GDM1 (cell line): ENCODE measurements around the gene CIDEA.
A peak's percentile ranks its signal among the peaks of the same experiment; 100 is the strongest.
"Not testable (repeated sequence)": the region's sequence is repeated elsewhere in the genome, so short reads cannot be mapped to it uniquely, and the experiment has no call there.

Source experiments
- DNase-seq: peaks from one replicate; lab custom pipeline; 2025; lab: John Stamatoyannopoulos, UW

The CIDEA gene, protein sequence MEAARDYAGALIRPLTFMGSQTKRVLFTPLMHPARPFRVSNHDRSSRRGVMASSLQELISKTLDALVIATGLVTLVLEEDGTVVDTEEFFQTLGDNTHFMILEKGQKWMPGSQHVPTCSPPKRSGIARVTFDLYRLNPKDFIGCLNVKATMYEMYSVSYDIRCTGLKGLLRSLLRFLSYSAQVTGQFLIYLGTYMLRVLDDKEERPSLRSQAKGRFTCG

DNA sequence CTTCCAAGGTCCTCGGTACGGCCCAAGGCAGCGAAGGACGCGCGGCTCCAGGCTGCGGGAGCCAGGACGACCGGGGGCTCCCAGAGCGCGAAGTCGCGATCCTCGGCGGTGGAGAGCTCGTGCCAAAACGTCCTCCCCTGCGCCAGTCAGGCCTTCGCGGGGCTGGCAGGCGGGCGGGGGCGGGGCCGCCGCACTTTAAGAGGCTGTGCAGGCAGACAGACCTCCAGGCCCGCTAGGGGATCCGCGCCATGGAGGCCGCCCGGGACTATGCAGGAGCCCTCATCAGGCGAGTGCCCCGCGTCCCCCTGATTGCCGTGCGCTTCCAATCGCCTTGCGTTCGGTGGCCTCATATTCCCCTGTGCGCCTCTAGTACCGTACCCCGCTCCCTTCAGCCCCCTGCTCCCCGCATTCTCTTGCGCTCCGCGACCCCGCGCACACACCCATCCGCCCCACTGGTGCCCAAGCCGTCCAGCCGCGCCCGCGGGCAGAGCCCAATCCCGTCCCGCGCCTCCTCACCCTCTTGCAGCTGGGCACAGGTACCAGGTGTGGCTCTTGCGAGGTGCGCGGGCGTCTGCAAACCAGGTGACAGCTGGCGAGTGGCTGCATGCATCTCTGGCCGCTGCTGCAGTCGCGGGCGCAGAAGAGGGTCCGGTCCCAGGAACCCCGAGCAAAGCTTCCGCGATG is at the start of gene CIDEA:
TSS of gene CIDEA (plus strand) at position 226 of the 684 bp plus-strand sequence. CDS start at position 249, 23 bp downstream.
- DNase-seq: no peak

DNA sequence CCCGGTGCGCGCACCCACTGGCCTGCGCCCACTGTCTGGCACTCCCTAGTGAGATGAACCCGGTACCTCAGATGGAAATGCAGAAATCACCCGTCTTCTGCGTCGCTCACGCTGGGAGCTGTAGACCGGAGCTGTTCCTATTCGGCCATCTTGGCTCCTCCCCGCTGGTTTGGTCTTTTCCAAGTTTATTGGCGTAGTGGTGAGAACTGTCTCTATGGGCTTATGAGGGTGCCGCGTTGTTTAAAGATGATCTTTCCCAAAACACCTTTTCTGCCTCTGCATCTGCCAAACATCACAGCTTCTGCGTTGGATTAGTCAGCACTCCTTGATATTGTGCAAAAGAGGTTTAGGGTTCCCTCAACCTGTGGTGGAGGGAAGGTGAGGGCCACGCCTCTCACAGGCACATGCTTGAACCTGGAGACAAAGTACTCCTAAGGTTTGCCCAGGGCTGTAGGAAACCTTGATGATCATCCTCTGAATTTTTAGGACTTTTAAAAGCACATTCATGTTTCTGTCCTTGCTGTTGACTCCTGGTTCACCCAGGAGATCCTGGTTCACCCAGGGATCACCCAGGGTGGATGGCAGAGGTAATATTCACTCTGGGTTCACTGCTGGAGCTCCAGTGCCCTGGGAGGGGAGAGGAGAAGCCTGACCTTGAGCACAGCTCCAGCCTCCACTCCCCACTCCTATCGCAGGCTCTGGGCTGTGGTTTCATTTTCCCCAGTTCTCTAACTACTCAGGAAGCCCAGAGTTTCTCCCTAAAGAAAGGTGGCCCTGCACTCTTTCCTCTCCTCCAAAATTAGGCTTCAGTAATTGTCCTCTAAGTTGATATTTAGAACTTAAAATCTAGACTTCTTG is 45.6 kb upstream of the CIDEA start:
- DNase-seq: not testable (repeated sequence)

DNA sequence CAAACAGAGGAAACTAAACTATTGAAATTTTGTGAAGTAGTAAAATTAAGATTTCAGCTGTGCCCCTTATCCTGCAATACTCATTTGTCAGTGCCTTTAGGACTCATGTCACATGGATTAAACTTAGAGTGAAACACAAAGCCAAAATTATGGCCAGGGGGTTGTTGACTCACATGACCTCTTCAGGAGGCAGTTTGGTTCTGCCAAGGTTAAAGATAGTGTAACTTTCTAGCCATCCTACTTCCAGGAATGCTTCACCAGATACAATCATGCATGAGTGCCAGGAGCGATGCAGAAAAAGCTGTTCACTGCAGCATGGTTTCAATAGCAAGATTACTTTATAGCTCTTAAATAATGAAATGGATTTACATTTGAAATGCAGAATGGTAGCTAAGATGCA is 41.9 kb upstream of the CIDEA start:
- DNase-seq: not testable (repeated sequence)

DNA sequence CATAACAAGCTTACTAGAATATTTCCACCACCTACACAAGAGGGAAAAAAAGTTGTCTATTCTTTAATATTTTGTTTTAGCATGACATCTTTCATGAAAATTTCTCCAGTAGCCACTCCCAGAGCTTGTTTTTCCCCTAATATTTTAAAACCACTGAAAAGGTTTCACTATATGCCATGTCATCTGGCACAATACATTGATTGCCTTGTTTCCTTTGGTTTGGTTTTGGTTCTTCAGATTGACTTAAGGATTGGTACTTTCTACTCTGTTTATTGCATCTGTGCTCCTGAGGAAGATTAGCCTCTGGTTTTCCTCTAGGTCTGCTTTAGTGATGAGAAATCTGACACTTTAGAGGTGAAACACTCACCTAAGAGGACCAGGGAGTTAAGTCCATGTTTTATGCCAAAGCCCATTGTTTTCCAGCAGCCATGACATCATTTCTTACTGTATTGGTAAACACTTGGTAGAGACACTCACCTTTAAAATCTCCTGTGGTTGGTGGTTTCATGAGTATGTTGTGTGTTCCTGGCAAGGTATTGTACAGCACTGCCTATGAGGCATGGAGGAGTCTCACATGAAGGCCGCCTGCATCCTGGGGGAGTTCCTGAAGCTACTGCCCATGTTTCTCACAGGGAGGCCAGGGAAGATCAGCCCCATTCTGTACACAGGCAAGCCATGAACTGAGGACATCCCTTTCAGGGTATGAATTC is 39.7 kb upstream of the CIDEA start:
- DNase-seq: not testable (repeated sequence)

DNA sequence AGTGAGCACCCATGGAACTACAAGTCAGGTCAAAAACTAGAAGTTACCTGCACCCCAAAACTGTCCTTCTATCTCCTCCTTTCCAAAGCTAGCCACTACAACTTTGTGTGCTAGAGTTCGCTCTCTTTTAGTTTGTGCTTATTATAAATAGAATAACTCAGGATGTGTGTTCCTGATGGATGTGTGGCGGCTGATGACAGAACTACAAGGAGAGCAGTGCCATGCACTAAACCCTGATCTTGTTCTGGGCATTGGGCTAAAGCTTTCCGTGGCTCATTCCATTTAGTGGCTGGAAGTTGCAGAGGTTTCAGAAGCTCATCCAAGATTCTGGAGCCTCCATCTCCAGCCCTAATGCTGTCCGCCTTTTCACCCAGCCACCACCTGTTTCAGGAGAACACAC is 37.7 kb upstream of the CIDEA start:
- DNase-seq: not testable (repeated sequence)

DNA sequence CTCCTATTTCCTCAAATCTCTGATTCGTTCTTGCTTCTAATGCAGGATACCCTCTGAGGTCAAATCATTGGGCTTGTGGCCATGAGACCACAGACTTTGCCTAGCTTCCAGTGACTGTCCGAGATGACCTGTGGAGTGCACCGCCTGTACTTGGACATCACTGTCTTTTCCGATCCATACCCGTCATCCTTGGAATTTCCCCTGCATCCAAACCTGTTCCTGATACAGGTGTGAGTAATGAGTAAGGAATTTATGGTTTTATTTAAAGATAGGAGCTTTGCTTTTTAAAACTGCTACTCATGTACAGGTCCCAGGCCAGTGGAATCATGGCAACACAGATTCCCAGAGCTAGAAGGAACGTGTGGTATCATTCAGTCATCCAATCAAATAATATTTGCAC is 35.6 kb upstream of the CIDEA start:
- DNase-seq: not testable (repeated sequence)

DNA sequence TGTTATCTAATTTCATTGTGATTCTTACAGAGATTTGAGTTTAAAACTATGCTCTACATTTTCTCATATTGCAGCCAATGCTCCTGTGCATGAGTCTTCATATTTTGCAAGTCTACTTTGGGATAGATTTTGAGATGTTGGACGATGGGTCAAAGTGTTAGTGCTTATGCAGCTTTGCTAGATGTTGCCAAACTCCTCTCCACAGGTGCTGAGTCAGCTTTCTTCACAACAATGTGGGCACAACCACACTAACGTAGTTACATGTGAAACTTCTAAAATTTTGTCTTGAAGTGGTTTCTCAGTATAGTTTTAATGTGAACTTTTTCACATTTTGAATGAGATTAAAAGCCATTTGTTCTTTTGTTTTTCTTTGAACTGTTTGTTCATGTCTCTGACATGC is 32.1 kb upstream of the CIDEA start:
- DNase-seq: not testable (repeated sequence)

DNA sequence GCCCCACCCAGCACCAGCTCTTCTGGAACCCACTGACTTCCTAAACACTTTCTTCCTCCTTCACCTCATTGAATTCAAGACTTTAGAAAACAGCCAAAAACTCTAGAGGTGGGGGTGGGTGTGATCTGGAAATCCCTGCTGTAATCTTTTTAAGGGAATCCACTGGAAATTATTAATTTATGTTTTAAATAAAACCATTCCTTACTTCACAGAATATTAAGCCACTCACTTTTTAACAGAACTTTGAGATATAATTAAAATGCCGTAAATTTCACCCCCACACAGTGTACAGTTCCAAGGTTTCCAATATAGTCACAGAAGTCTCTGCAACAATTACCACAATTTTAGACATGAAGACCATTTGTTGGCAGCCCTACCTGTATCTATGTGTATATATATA is 30.8 kb upstream of the CIDEA start:
- not testable (repeated sequence) for DNase-seq

DNA sequence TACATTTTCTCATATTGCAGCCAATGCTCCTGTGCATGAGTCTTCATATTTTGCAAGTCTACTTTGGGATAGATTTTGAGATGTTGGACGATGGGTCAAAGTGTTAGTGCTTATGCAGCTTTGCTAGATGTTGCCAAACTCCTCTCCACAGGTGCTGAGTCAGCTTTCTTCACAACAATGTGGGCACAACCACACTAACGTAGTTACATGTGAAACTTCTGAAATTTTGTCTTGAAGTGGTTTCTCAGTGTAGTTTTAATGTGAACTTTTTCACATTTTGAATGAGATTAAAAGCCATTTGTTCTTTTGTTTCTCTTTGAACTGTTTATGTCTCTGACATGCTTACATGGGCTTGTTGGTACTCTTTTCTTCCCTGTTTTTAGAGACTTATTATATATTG is 27.4 kb upstream of the CIDEA start:
- DNase-seq: not testable (repeated sequence)

DNA sequence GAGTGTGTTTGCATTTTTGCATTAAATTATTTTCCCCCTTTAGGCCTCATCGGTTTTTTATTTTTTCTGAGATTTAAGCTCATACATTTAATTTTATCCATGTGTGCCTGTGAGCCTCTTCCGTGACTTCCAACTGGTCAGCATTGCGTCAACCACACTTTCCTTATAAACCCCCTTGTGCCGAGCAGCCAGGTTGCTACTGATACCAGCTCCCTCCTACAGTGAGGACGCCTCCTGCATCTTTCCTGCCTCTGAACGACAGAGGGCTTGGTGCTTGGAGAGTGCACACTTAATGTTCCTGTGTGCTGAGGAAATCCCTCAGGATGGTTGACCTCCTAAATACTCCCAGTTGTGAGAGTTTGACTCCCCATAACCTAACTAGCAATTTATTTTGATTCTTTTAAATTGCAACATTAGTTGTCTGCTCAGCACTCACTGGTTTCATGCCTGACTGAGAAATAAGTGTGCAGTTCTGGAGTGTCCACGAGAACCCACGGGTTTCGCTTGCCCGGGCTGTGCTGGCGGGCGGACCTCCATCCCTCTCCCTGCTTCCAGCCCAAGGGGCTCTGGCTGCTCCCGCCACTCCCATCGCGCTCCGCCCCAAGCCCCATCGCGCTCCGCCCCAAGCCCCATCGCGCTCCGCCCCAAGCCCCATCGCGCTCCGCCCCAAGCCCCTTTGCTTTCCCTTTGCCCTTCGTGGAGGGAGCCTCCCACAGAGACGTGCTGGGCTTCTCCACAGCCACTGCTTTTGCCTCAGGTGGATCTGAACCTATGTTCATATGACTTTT is 26.6 kb upstream of the CIDEA start:
- not testable (repeated sequence) for DNase-seq

DNA sequence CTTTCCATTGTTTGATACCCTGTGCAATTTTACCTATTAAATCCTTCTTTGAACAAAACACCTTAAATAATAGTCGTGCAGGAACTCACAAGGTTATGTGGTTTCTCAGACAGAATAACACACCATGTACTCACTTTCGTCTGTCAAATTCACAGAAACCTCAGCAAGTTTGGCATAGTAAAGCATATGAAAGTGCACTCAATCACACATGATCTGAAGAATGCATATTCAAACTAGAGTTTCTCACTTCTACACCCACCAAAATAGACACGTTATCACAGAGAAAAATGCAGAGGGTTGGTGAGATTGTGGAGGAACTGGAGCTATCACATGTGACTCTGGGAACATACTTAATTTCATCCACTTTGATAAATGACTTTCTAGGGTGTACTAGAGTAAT is 25.9 kb upstream of the CIDEA start:
- not testable (repeated sequence) for DNase-seq

DNA sequence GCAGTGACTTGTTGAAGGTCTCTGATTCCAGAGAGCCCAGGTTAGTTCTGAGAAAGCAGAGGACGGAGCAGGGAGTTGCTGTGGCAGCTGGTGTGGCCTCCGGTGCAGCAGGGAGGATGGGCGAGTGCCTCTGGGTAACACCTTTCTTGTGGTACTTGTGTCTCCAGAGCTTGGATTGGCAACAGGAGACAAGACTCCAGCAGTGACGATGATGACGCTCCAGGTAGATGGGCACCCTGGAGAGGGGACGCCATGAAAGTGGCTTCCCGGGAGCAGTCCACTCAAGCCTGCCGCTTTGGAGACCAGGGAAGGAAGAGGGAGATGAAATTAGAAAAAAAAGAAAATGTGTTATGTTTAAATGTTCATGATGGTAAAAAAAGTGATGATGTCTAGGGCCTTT is 23.6 kb upstream of the CIDEA start:
- DNase-seq: not testable (repeated sequence)

DNA sequence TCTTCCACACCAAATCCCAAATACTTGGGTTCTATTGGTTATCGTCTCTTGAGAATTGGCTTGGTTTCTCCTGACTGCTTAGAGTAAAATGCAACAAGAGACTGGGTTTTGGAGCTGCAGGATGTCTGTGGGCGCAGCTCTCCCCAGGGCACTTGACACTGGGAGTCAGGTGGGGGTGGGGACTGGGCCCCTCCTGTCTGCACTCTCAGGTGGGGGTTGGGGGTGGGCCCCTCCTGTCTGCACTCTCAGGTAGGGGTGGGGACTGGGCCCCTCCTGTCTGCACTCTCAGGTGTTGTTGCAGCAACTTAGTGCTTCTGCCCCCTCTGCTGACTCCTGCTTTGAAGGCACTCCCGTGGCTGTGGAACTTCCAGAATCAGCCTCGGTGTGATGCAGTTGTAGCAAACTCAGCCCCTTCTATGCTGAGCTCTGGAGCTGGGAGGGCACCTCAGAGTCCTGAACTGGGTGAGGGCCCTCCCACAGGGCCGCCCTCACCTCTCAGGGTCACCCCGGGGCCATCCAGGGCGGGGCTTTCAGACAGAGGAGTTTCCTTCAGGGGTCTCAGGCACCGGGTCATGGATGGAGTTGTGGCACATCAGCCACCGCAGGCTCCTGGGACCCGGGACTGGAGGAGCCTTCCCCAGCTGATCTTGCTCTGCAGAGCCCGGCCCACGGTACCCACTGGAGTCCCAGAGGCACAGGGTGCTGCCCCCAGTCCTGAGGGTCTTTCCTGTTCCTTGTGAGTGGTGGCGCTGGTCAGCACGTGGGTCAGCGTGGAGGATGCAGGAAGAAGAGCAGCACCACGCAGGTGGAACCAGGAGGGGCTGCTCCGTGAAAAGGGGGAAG is 22.9 kb upstream of the CIDEA start:
- DNase-seq: no peak

DNA sequence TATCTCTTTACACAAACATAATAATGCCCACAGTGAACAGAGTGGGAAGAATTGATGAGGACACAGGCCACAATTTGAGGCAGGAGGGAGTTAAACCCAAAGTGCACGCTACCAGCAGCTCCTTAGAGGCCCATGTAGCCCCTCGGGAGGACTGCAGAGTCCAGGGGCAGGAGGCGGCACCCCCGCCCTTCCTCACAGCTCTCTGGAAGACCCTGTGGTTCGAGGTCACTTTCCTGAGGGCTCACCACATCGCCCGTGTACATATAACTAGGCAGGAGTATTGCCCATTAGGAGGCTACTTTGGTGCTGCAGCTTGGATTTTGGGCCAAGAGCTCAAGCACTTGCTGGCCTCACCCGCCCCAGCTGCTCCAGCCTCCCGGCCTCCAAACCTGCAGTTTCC is 22.2 kb upstream of the CIDEA start:
- DNase-seq: no peak

DNA sequence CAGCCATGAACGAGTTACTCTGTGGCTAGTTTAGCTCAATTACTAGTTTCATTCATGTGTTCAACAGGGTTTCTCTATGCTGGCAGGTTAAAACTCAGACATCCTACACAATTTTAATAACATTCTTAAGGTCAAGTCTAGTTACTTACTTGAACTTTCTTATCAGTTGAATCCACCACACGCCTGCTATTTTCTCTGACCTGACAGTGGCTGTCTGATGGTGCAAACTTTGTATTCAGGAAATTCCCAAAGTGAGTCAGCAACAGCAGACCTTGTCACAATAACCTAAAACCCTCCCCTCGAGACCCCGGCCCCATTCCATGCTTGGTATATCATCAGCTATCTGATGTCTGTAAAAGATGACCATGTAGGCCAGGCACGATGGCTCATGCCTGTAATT is 20.8 kb upstream of the CIDEA start:
- DNase-seq: no peak

DNA sequence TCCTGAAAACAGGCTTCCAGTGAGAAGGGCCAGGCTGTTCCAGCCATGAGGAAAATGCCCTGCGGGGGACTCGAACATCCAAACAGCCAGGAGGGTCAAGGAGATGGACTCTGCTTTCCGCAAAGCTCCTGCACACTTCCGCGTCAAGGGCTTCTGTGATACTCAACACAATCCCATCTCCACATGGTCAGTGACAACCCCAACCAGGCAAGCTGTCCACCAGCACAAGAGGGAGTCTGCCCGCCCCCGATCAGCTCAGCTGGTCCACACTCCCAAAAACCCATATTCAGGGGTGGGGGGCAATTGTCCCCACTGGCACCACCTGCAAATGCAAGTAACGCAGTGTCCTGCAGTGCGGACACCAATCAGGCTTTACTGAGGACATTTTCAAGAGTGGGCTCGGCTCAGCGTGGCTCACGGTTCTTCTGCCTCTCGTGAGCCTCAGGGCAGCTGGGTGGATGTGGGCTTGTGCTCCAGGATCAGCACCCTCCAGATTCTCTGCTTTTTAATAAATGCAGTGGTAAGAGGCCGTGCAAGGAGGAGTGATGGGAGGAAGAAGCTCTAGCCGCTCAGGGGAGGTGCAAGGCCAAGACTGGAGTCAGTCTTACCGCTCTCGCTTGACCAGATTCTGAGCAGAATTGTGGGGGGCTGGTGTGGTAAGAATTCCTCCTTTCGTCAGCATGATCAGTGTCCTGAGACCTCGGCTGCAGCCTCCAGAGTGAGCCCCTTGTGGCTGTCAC is 19.5 kb upstream of the CIDEA start:
- DNase-seq: no peak

DNA sequence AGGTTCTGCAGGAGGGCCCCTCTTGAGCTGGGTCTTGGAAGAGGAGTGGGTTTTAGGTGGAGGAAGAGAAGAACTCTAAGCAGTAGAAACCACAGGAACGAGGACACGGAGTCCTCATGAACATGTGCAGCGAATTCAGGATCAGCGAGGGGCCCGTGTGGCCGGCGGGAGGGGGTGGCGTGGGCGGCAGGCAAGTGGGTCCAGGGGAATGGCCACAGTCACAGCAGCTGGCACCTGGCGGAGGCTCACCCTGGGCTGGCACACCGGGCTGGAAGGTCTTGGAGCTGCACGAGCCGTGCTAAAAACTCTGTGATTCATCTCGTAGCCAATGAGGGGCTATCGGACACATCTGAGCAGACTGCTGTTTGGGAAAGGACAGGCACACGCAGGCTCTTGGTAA is 18.0 kb upstream of the CIDEA start:
- no peak for DNase-seq

DNA sequence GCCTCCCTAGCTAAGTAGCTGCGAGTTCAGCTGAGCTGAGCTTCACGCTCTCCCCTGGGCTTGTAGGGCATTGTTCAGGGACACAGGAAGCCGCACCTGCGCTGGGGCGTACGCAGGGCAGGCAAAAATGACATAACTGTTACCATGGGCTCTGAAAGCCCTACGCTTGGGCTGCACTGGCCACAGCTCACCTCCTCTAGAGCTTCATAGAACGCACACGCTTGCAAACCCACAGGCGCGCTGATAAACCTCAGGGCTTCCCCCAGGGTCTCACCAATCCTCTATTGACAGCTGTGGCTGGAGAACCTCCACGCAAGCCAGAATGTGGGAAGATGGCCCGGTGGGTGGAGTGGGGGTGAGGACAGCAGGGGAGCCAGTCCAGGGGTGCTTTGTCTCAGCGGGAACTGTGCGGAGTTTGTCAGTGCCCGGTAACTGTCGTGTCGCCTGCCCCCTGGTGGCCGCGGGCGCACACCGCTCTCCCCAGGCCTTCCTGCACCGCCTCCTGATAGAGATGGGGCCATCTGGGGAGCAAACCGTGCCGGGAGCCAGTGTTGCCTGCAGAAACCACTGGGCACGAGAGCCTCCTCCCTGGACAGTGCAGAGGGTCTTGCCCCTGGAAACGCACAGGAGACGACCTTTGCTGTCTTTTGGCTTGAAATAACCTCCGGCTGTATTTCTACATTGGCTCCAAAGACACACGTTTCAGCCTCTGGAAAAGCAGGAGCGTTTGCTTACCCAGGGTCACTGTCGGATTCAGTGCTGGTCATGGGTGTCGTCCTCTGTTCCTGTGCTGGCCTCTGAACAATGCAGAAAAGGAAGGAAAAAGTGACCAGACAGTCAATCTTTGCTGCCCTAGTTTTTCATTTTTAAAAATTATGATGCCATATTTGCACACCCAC is 17.0 kb upstream of the CIDEA start:
- DNase-seq: peak; percentile 68

DNA sequence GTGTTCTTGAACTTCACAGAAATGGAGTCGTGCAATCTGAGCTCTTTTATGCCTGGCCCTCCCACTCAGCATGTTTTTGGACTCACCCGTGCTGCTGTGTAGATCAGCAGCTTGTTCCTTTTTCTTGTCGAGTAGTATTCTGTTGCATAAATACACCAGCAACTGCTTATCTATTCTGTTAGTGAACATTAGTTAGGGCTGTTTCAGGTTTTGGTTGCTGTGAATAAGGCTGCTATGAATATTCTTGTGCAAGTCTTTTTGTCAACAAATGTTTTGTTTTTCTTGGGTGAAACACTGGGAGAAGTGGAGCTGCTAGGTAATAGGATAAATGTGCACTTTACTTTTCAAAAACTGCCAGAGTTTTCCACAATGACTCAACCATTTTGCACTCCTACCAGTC is 15.3 kb upstream of the CIDEA start:
- DNase-seq: no peak
